Right kidney (tissue), 9 donors: ENCODE measurements around the gene MRPL39.
"Not testable (repeated sequence)": the region's sequence is repeated elsewhere in the genome, so short reads cannot be mapped to it uniquely, and the experiment has no call there.

Experiments used
- DNase-seq: peaks from one replicate; pipeline ENCODE4 v3.0.0-alpha.2; 2016
- long read RNA-seq, 8 donors: transcript quantifications; one replicate each; lab custom pipeline, GENCODE V29; 2026

MRPL39 gene
- long read RNA-seq, donor 1, transcript MRPL39-202 (10 exons, 1,110 nt), result major isoform, 28 of 28 reads
- long read RNA-seq, donor 1, partial matches to known transcripts, result 0 of 28 reads
- long read RNA-seq, donor 1, other reads (novel, unspliced or antisense), result 0 of 28 reads
- long read RNA-seq, donor 2, transcript MRPL39-202 (10 exons, 1,110 nt), result major isoform, 15 of 15 reads
- long read RNA-seq, donor 2, partial matches to known transcripts, result 0 of 15 reads
- long read RNA-seq, donor 2, other reads (novel, unspliced or antisense), result 0 of 15 reads
- long read RNA-seq, donor 3, transcript MRPL39-202 (10 exons, 1,110 nt), result major isoform, 10 of 10 reads
- long read RNA-seq, donor 3, partial matches to known transcripts, result 0 of 10 reads
- long read RNA-seq, donor 3, other reads (novel, unspliced or antisense), result 0 of 10 reads
- long read RNA-seq, donor 4, transcript MRPL39-202 (10 exons, 1,110 nt), result major isoform, 32 of 32 reads
- long read RNA-seq, donor 4, partial matches to known transcripts, result 0 of 32 reads
- long read RNA-seq, donor 4, other reads (novel, unspliced or antisense), result 0 of 32 reads
- long read RNA-seq, donor 5, transcript MRPL39-202 (10 exons, 1,110 nt), result major isoform, 24 of 24 reads
- long read RNA-seq, donor 5, partial matches to known transcripts, result 0 of 24 reads
- long read RNA-seq, donor 5, other reads (novel, unspliced or antisense), result 0 of 24 reads
- long read RNA-seq, donor 6, transcript MRPL39-202 (10 exons, 1,110 nt), result major isoform, 34 of 34 reads
- long read RNA-seq, donor 6, partial matches to known transcripts, result 0 of 34 reads
- long read RNA-seq, donor 6, other reads (novel, unspliced or antisense), result 0 of 34 reads
- long read RNA-seq, donor 7, transcript MRPL39-202 (10 exons, 1,110 nt), result major isoform, 47 of 54 reads
- long read RNA-seq, donor 7, partial matches to known transcripts, result 0 of 54 reads
- long read RNA-seq, donor 7, other reads (novel, unspliced or antisense), result 7 of 54 reads
- long read RNA-seq, donor 8, transcript MRPL39-202 (10 exons, 1,110 nt), result major isoform, 25 of 25 reads
- long read RNA-seq, donor 8, partial matches to known transcripts, result 0 of 25 reads
- long read RNA-seq, donor 8, other reads (novel, unspliced or antisense), result 0 of 25 reads

GRCh38 chr21:25607151-25608043, at the start of gene MRPL39:
TSS of gene MRPL39 (minus strand) at chr21:25607481. CDS start at chr21:25607475, 6 bp downstream.
- peak; percentile 89 for DNase-seq

- DNase-seq, result no peak
Observed at GRCh38 chr21:25656412-25656811, 49.1 kb upstream of the MRPL39 start.

- no peak for DNase-seq
Observed at GRCh38 chr21:25649146-25649545, 41.9 kb upstream of the MRPL39 start.

- DNase-seq, result no peak
Observed at GRCh38 chr21:25647647-25648046, 40.4 kb upstream of the MRPL39 start.

- no peak for DNase-seq
Observed at GRCh38 chr21:25646474-25646873, 39.2 kb upstream of the MRPL39 start.

GRCh38 chr21:25643486-25643885, 36.2 kb upstream of the MRPL39 start:
- no peak for DNase-seq

GRCh38 chr21:25640943-25641292, 33.6 kb upstream of the MRPL39 start:
- DNase-seq, result no peak

- peak; percentile 75 for DNase-seq
Observed at GRCh38 chr21:25640202-25640942, 33.1 kb upstream of the MRPL39 start.

GRCh38 chr21:25639551-25640201, 32.4 kb upstream of the MRPL39 start:
- peak; percentile 79 for DNase-seq

GRCh38 chr21:25638660-25639550, 31.6 kb upstream of the MRPL39 start, which contains the start of gene JAM2:
TSS of gene JAM2 (plus strand) at chr21:25639258. CDS start at chr21:25639822, 564 bp downstream.
- peak; percentile 62 for DNase-seq

GRCh38 chr21:25637851-25638659, 30.8 kb upstream of the MRPL39 start:
- DNase-seq, result no peak

GRCh38 chr21:25636727-25637126, 29.4 kb upstream of the MRPL39 start:
- DNase-seq, result no peak

GRCh38 chr21:25635310-25635709, 28.0 kb upstream of the MRPL39 start:
- no peak for DNase-seq

GRCh38 chr21:25632296-25632695, 25.0 kb upstream of the MRPL39 start:
- no peak for DNase-seq

GRCh38 chr21:25626757-25627156, 19.5 kb upstream of the MRPL39 start:
- no peak for DNase-seq

GRCh38 chr21:25625776-25626555, 18.7 kb upstream of the MRPL39 start:
- not testable (repeated sequence) for DNase-seq

- DNase-seq, result no peak
Observed at GRCh38 chr21:25625036-25625435, 17.8 kb upstream of the MRPL39 start.

- DNase-seq, result no peak
Observed at GRCh38 chr21:25624511-25624910, 17.2 kb upstream of the MRPL39 start.
